Measurements from ENCODE around the gene RNF167. TPM values are rescaled to one million over a fixed set of nuclear protein-coding genes. Genes with fewer than 3 reads are reported as not detected.

RNF167 gene
- polyA plus RNA-seq, 1 donor (not counting 4 experiments of a cell fraction or from before 2014, with no cell fraction given), result 101 TPM

DNA sequence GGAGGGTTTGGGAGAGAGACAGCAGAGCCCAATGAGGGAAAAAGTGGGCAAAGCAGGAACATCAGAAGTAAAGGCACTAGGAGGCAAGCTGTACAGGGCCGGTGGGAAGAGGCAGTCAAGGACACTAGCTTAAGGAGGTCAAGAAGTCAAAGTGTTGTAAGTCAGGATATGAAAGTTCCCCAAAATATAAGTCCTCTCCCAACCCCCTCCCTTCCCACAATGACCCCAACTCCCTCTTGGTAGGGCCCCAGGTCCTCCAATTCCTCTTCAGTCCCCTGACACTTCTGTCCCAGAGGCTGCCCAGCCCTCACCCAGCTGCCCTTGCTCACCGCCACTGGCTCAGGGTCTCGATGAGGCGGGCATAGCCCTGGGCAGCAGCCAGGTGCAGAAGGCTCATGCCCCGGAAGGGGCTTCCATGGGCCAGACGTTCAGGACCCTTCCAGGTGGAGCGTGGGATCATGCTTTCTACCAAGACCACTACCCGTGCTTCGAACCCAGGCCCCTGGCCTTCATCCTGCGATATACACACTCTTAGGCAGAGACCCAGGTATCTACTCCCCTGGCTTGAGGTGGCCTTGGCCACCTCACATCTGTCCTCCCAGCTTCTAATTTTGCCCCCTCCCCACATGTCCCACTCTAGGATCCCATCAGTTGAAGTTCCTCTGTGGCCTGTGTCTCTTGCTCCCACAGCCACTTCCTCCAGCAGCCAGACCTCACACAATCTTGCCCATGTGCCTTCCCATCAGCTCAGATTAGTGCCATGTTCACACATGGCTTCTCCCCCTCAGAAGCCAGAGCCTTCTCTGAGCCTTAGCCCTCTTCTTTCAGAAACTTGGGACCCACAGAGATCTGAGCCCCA lies 33.4 kb downstream of the RNF167 start:
- no peaks in the 10 kb centered on the region for H3K9me1 ChIP-seq (ENCODE audit: control insufficient read depth, extremely low read depth, insufficient read depth, low read length)
- no peak for TF ChIP-seq EZH2 (IDR thresholded peaks at IDR 0.05; ENCODE audit: low read length)
- TF ChIP-seq, protein P1, sequence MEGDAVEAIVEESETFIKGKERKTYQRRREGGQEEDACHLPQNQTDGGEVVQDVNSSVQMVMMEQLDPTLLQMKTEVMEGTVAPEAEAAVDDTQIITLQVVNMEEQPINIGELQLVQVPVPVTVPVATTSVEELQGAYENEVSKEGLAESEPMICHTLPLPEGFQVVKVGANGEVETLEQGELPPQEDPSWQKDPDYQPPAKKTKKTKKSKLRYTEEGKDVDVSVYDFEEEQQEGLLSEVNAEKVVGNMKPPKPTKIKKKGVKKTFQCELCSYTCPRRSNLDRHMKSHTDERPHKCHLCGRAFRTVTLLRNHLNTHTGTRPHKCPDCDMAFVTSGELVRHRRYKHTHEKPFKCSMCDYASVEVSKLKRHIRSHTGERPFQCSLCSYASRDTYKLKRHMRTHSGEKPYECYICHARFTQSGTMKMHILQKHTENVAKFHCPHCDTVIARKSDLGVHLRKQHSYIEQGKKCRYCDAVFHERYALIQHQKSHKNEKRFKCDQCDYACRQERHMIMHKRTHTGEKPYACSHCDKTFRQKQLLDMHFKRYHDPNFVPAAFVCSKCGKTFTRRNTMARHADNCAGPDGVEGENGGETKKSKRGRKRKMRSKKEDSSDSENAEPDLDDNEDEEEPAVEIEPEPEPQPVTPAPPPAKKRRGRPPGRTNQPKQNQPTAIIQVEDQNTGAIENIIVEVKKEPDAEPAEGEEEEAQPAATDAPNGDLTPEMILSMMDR (optimal IDR thresholded peaks at IDR 0.05 in 1 of 3, IDR thresholded peaks at IDR 0.05 in 1 of 3, conservative IDR thresholded peaks at IDR 0.05 in 1 of 3; ENCODE audit: extremely low read depth in 1 of 3, insufficient read depth in 2 of 3, low read length in 3 of 3), result no peak
- H2AFZ ChIP-seq (ENCODE audit: control insufficient read depth, low read length), result no peak overlapping the region
- FAIRE-seq (no peak), DNase-seq (ENCODE audit: low read depth, low spot score) (no peak)
- H3K27ac ChIP-seq (ENCODE audit: control insufficient read depth, insufficient read depth, low read length), result no peak overlapping the region
- peaks cover 13% of the 10 kb centered on the region for H3K4me1 ChIP-seq (ENCODE audit: control insufficient read depth, extremely low read depth, insufficient read depth, low read length)
- no peak overlapping the region for H3K9ac ChIP-seq (ENCODE audit: control insufficient read depth, extremely low read depth, insufficient read depth, low read length)
- H4K20me1 ChIP-seq (ENCODE audit: control insufficient read depth, extremely low read depth, insufficient read depth, low read length), result no peaks in the 10 kb centered on the region
- H3K4me2 ChIP-seq (ENCODE audit: control insufficient read depth, extremely low read depth, insufficient read depth, low read depth, low read length), result no peak overlapping the region
- no peaks in the 10 kb centered on the region for H3K79me2 ChIP-seq (ENCODE audit: control insufficient read depth, insufficient read depth, low read length)
- H3K4me3 ChIP-seq (ENCODE audit: control insufficient read depth in 2 of 3, extremely low read depth in 1 of 3, insufficient read depth in 2 of 3, low read depth in 1 of 3, low read length in 3 of 3), result no peak overlapping the region
- H3K9me3 ChIP-seq (ENCODE audit: control insufficient read depth, low read depth, low read length), result no peaks in the 10 kb centered on the region
- H3K36me3 ChIP-seq (ENCODE audit: control insufficient read depth in 2 of 2, extremely low read depth in 1 of 2, insufficient read depth in 2 of 2, low read length in 2 of 2), result peaks cover 36 to 52% of the 10 kb centered on the region in 2 experiments
- H3K27me3 ChIP-seq (ENCODE audit: control insufficient read depth, extremely low read depth, insufficient read depth, low read length), result no peaks in the 10 kb centered on the region
- dilution Hi-C loops (cut with MboI; ENCODE audit: extremely low pct_ligation_motif_present, low sequenced_read_pairs), result no loop called here

DNA sequence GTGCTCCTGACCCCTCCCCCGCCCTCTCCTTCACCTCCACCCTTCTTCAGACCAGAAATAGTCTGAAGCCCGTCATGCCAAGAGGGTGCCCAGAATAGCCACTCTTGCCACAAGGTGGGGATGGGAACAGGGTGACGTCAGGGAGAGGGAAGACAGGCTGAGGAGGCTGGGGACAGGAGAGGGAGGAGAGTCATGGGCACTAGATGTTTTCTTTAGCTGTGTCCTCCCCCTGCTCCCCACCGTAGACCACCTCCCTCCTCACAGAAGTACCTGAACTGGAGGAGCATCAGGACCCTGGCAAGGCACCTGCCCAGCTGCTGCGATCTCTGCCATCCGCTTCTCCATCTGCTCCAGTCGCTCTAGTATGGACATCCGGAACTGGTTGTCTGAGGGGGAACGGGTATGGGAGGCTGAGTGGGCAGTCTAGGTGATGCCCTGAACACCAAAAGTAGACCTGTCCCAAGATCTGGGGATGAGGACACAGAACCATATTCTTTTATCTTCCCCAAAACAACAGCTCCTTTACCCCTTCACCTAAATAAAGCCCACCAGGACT lies 34.1 kb downstream of the RNF167 start:
- H3K9ac ChIP-seq (ENCODE audit: control insufficient read depth, extremely low read depth, insufficient read depth, low read length), result no peak overlapping the region
- dilution Hi-C loops (cut with MboI; ENCODE audit: extremely low pct_ligation_motif_present, low sequenced_read_pairs), result no loop called here
- H3K27me3 ChIP-seq (ENCODE audit: control insufficient read depth, extremely low read depth, insufficient read depth, low read length), result no peaks in the 10 kb centered on the region
- H2AFZ ChIP-seq (ENCODE audit: control insufficient read depth, low read length), result no peak overlapping the region
- no peak overlapping the region for H3K27ac ChIP-seq (ENCODE audit: control insufficient read depth, insufficient read depth, low read length)
- no peak for DNase-seq (ENCODE audit: low read depth, low spot score)
- H3K36me3 ChIP-seq (ENCODE audit: control insufficient read depth in 2 of 2, extremely low read depth in 1 of 2, insufficient read depth in 2 of 2, low read length in 2 of 2), result peaks cover 42 to 56% of the 10 kb centered on the region in 2 experiments
- no peaks in the 10 kb centered on the region for H3K79me2 ChIP-seq (ENCODE audit: control insufficient read depth, insufficient read depth, low read length)
- TF ChIP-seq, protein P1 (optimal IDR thresholded peaks at IDR 0.05 in 1 of 3, IDR thresholded peaks at IDR 0.05 in 1 of 3, conservative IDR thresholded peaks at IDR 0.05 in 1 of 3; ENCODE audit: extremely low read depth in 1 of 3, insufficient read depth in 2 of 3, low read length in 3 of 3), result no peak
- no peak for TF ChIP-seq EZH2 (IDR thresholded peaks at IDR 0.05; ENCODE audit: low read length)
- H3K4me1 ChIP-seq (ENCODE audit: control insufficient read depth, extremely low read depth, insufficient read depth, low read length), result peaks cover 6% of the 10 kb centered on the region
- H3K9me3 ChIP-seq (ENCODE audit: control insufficient read depth, low read depth, low read length), result no peaks in the 10 kb centered on the region
- no peaks in the 10 kb centered on the region for H3K9me1 ChIP-seq (ENCODE audit: control insufficient read depth, extremely low read depth, insufficient read depth, low read length)
- no peak for FAIRE-seq
- no peak overlapping the region for H3K4me2 ChIP-seq (ENCODE audit: control insufficient read depth, extremely low read depth, insufficient read depth, low read depth, low read length)
- H4K20me1 ChIP-seq (ENCODE audit: control insufficient read depth, extremely low read depth, insufficient read depth, low read length), result no peaks in the 10 kb centered on the region
- no peak overlapping the region for H3K4me3 ChIP-seq (ENCODE audit: control insufficient read depth in 2 of 3, extremely low read depth in 1 of 3, insufficient read depth in 2 of 3, low read depth in 1 of 3, low read length in 3 of 3)

Measured in keratinocyte (primary cell).